Activated CD4-positive, CD25-positive, alpha-beta regulatory T cell treated with anti-CD3 and anti-CD28 coated beads, Interleukin-2, amount 50 U/mL, for 24 hours (primary cell): ENCODE measurements around the gene THBS1.
A peak's percentile ranks its signal among the peaks of the same experiment; 100 is the strongest.

Source experiments
- ATAC-seq, 2 donors: fragments of 150-1000 bp; cut with Tn5 transposase; one replicate each; pipeline ENCODE4 v1.10.0; 2021; ENCODE audit warnings: mild to moderate bottlenecking in 1 of 2, moderate library complexity in 1 of 2

Gene THBS1

DNA sequence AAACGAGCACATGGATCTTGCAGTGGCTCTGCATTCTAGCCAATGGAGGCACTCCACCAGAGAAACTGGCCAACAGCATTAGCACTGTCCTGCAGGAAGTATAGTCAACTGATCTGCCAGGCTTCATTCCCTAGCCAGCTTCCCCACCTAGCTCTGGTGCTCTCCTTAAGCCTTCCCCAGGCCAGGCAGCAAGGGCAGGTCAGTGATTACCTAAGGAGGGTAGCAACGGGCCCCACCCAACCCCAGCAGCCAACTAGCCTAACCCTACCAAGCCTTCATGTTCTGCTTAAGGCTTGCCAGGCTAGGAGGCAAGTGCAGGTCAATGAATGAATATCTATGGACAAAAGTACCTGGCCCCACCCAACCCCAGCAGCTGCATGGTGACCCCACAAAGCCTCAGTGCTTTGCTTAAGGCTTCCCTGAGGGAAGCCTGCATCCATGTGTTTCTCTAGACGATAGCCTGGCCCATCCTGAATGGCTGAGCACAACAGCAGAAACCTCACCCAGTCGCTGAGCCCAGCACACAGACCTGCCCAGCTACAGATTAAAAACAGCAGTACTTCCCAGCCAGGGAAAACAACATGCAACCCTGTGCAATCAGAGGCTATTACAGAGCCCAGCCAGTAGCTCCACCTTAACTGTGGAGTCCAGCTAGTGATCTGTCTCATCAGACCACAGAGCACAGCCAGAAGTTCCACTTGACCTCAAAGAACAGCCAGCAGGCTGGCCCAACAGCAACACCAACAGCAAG lies 28.5 kb downstream of the THBS1 start:
- no peak for ATAC-seq

DNA sequence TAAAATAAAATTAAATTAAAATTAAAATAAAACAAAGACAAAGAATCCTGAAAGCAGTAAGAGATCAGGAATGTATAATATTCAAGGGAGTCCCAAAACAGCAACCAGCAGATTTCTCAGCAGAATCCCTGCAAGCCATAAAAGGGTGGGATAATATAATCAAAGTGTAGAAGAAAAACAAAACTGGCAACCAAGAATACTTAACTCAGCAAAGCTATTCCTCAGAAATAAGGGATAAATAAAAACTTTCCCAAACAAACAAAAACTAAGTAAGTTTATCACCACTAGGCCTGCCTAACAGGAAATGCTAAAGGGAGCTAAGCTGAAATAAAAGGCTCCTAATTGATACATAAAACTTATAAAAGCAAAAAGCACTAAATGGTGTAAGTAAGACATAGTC lies 29.8 kb downstream of the THBS1 start:
- ATAC-seq, result no peak

GRCh38 chr15:39613271-39613670 lies 32.4 kb downstream of the THBS1 start:
- ATAC-seq, result no peak

DNA sequence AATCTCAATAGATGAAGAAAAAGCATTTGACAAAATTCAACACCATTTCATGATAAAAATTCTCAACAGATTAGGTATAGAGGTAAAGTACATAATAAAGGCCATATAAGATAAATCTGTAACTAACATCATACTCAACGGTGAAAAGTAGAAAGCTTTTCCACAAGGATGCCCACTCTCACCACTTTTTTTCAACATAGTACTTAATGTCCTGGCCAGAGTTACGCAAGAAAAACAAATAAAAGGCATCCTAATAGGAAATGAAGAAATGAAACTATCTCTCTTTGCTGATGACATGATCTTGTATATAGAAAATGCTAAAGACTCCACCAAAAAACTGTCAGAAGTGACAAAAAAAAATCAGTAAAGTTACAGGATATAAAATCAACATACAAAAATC lies 33.0 kb downstream of the THBS1 start:
- no peak for ATAC-seq

- ATAC-seq, result no peak
Measured at GRCh38 chr15:39616731-39617455, 36.0 kb downstream of the THBS1 start.

DNA sequence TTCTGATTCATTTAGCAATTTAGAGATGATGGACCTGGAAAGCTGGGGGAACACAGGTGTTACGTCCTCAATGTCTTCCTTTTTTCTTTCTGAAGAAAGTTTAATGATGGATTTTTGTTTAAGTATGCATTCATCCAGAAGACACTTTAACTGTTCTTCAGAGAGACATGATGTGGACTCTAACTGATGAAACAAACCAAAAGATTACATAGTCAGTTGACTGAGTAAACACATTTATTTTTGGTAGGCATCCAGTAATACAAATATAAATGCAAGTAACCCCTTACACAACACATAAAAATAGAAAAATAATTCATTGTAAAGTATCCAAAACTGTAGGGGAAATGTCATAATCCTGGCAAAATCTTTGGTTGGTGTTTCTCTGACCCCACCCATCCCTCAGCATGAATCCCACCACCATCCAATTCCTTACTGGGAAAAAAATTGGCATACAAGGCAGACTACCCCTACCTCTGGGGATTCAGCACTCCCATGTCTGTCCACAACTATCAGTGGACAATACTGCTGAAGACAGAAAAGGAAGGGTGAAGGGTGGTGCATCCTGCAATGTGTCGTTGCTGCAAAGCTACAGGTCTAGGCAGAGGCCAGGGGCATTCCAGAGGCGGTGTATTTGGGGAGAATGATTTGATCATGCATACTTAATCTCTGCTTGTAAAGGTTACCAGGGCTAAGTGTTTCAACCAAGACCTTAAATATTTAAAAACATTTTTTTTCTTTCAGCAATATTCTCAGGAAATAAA lies 37.4 kb downstream of the THBS1 start:
- ATAC-seq, result no peak

- no peak for ATAC-seq
Measured at GRCh38 chr15:39621210-39621609, 40.3 kb downstream of the THBS1 start.

- ATAC-seq, result no peak
Measured at GRCh38 chr15:39621976-39622375, 41.1 kb downstream of the THBS1 start.

DNA sequence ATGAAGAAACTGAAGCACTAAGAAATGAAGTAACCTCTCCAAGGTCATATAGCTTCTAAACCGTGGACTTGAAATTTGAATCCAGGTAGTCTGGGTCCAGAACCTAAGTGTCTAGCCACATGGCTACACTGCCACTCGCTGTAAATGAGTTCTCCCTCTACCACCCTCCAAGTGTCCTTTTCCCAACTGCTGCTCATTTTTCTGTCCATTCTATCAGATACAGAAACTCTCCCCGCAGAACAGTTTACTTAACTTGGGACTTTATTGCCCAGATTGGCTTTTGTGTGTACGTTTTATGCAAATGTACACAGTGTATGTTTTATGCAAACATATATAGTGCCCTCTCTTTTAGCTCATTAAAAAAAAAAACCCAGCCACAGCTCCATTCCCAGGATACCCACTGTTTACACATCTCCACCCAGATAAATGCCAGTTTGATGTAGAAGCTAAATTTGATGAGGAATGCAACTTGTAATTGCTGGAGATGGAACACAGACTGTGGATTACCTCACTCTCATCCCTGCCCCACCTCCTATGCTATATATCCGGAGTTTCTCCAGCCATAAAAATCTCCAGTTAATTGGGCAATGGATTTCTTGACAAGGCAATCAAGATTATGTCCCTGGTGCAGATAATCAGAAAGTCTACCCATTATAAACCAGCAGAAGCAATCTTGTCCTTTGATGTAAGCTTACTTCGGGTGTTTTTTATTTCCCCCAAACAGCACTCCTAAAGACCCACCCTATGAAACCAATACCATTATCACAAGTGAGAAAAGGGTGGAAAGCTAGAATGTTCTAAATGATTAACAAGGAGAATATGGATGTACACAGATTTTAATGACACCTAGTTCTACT lies 42.0 kb downstream of the THBS1 start:
- no peak for ATAC-seq

GRCh38 chr15:39623529-39623931 lies 42.7 kb downstream of the THBS1 start:
- peak; percentile 76 to 83 for ATAC-seq

GRCh38 chr15:39624806-39625205 lies 43.9 kb downstream of the THBS1 start:
- peak; percentile 67 to 70 for ATAC-seq

DNA sequence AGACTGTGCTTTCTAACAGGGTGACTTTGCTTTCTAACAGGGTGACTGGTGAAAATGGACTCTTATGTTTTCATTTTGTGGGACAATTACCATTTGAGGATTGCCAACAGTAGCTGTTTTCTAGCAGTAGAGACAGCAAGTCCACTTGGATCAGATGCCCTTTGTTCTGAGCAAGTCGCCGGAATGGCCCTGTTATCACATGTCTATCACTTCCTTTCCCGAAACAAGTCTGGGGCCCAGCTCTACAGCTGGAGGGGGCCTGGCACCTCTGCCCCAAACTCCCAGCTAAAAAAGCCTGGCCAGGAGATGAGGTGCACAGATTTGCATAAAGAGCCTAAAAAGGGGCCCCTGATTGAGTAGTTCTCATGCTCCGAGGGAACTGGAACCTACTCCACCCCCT lies 44.6 kb downstream of the THBS1 start:
- no peak for ATAC-seq

GRCh38 chr15:39625856-39626255 lies 45.0 kb downstream of the THBS1 start:
- no peak for ATAC-seq

- ATAC-seq, result no peak
Measured at GRCh38 chr15:39627451-39628143, 46.7 kb downstream of the THBS1 start.

DNA sequence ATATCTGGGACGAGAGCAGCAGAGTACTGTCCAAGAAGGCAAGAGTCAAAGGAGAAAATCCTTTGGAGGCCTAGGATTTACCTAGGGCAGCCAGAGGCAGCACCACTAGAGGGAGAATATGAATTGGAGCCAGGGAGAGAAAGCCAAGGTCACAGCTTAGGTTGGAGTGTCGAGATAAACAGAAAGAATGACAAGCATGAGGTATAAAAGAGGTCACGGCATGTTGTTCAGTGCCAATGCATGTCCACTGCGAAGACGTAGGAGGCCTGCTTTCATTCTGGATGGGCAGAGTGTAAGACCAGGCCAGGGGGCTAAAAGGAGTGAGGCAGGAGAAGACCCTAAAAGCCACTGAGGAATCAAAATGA lies 47.2 kb downstream of the THBS1 start:
- ATAC-seq, result no peak

DNA sequence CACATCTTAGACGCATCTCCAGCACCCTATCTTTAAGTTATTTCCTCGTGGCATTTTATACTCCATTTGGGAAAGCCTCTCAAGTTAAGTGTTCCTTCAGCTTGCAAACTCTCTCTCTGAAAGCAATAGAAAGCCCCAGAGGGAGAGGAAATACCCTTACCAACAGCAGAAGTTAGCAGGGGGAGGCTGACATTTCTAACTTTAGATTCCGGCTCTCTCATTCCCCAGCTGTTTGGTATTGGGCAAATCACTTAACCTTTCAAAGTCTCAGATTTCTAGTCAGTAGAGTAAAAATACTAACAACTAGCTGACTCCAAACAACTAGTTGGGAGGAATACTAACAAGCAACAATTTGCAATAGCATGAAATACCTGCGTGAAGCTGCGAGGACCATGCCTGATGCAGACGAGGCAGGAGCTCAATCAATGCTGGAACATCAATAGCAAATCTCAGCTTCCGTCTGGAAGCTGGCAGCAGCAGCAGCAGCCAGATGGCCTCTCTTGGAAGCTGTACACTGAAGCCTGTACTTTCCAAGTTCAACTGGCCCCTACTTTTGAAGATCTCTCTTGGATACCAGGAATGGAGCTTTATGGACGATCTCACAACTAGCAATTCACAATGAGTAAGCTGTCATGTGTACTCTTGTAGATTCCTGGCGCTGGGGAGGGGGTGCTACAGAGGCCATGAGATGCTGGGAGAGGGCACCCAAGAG lies 47.8 kb downstream of the THBS1 start:
- ATAC-seq, result no peak

DNA sequence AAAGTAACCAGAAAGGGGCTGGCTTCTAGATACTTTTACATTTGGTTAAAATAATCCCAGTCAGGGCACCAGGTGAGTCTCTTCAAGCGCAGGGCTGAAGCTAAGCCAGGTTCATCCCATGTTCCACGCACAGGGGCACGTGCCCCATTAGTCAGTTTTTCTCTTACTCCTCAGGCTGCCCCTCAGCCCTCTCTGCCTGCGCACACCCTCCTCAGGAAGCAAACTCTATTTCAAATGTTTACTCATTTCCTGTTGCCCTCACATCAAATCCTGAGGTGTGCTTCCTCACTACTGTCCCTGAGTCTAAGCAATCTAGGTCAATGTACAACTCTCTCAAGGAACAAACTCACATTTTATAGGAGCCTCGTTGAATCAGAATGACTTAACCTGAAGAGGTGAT lies 48.5 kb downstream of the THBS1 start:
- ATAC-seq, result peak; percentile 67

GRCh38 chr15:39629906-39630305 lies 49.0 kb downstream of the THBS1 start:
- no peak for ATAC-seq

DNA sequence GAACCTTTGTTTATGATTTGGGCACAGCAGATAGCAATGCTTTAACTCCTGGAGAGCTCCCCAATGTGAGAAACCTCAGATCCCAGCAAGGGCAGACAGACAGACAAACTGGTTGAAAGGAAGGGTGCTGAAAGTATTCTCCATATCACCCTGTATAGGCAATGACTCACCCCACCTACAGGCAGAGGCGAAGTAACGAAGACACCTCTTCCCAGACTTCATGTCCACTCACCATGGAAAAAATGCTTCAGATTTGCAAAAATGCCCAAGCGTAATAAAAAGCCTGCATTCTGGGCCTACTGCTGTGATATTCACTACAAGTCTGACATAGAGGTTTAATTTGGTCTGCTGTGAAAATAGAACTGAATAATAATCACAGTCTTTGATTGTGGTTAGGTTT lies 50.5 kb downstream of the THBS1 start:
- no peak for ATAC-seq

DNA sequence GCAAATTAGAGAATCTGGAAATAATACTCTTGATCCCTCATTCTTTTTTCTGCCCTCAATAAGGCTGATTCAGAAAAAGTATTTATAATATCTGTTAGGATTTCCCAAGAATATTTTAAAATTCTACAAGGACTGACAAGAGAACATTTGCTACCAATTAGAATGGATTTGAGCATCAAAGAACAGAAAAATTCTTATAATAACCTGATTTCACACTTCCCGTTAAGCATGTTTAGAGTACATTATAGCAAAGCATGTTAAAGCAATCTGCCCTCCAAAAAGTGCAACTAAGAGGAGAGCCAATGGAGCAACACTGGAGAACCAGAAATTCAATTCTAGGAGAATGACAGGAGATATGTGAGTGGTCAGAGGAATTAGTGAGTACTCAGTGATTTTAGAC lies 57.2 kb downstream of the THBS1 start:
- ATAC-seq, result no peak

DNA sequence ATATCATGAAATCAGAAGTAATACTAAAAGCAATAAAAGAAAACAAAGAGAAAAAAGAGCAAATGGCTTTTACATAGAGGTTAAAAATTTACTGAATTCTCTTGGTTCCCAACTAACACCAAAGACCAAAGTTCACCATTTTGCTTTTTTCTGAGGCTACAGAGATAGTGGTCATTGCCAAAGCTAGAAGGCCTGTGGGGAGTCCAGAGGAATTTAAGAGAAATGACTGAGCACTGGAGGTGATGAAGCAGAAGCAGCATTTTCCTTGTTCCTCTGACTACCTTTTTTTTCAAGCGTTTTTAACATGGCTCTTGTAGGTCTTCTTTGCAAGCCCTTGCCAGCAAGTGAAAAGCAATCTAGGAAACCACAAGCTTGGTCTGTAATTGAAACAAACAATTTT lies 58.2 kb downstream of the THBS1 start:
- ATAC-seq, result no peak

GRCh38 chr15:39640665-39641064 lies 59.8 kb downstream of the THBS1 start:
- ATAC-seq, result no peak
